Uterus (tissue), 2 donors: Measurements from ENCODE around the gene PBX2.

Experiments used
- POLR2A ChIP-seq, 2 donors: fragments of 450-650 bp; IDR thresholded peaks; one replicate each; pipeline ENCODE4 v1.6.1; 2016; ENCODE audit warnings: antibody characterized with exemption in 2 of 2, mild to moderate bottlenecking in 1 of 2, moderate library complexity in 1 of 2
- TF ChIP-seq, protein P1 (sequence below), 4 experiments: fragments of 200-600 bp in 2 of 4; fragments of 450-650 bp in 2 of 4; sonication (generic) in 2 of 4; IDR thresholded peaks; one replicate each; pipeline ENCODE4 v1.5.1; 2016 to 2019; ENCODE audit warnings: antibody characterized with exemption in 4 of 4, mild to moderate bottlenecking in 2 of 4, moderate library complexity in 1 of 4

DNA sequence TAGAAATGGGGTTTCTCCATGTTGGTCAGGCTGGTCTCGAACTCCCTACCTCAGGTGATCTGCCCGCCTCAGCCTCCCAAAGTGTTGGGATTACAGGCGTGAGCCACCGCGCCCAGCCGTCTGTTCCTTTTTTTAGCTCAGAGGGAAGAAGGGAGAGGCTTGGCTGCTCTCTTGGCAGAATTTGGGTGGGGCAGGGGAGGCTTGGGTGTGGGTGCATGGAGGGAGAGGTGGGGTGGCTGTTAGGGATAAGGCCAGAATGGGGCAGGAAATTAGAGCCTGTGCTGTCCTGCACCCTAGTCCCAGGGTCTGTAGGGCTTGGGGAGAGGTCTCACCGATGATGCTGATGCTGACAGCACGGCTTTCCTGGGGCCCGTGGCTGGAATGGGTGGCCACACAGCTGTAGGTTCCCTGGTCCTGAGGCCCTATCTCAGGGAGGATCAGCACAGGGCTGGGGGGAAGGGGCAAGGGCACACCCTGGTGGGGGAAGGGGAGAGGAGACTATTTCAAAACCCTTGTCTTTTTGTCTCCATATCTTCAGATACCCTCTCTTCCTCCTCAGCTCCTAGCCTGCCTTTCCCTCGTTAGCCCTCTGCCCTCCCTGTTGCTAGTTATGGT, 8.0 kb downstream of the PBX2 start:
- TF ChIP-seq, protein P1, sequence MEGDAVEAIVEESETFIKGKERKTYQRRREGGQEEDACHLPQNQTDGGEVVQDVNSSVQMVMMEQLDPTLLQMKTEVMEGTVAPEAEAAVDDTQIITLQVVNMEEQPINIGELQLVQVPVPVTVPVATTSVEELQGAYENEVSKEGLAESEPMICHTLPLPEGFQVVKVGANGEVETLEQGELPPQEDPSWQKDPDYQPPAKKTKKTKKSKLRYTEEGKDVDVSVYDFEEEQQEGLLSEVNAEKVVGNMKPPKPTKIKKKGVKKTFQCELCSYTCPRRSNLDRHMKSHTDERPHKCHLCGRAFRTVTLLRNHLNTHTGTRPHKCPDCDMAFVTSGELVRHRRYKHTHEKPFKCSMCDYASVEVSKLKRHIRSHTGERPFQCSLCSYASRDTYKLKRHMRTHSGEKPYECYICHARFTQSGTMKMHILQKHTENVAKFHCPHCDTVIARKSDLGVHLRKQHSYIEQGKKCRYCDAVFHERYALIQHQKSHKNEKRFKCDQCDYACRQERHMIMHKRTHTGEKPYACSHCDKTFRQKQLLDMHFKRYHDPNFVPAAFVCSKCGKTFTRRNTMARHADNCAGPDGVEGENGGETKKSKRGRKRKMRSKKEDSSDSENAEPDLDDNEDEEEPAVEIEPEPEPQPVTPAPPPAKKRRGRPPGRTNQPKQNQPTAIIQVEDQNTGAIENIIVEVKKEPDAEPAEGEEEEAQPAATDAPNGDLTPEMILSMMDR (IDR thresholded peaks at IDR 0.05): no peak
- no peak for TF ChIP-seq POLR2A (IDR thresholded peaks at IDR 0.05)
